ENCODE results near the gene SNAPIN. TPM values are rescaled to one million over a fixed set of nuclear protein-coding genes. Genes with fewer than 3 reads are reported as not detected.

SNAPIN gene
- total and polyA plus RNA-seq, 2 experiments from 2014 or later = 56.1 to 113 TPM

- H3K9me3 ChIP-seq (ENCODE audit: low read depth) = no peaks in the 10 kb centered on the region
- H3K27ac ChIP-seq = peak overlapping the region; percentile 49
- H3K36me3 ChIP-seq = peaks cover 68% of the 10 kb centered on the region
- H3K27me3 ChIP-seq = no peaks in the 10 kb centered on the region
- no peak for DNase-seq (ENCODE audit: low read depth in 1 of 2, low spot score in 1 of 2)
- no peaks in the 10 kb centered on the region for H3K4me1 ChIP-seq (ENCODE audit: low read depth)
- no peak overlapping the region for H3K4me3 ChIP-seq
- TF ChIP-seq CTCF (IDR thresholded peaks at IDR 0.05; ENCODE audit: low read depth, low read length) = no peak
Observed at GRCh38 chr1:153643816-153644215, 14.7 kb upstream of the SNAPIN start.

DNA sequence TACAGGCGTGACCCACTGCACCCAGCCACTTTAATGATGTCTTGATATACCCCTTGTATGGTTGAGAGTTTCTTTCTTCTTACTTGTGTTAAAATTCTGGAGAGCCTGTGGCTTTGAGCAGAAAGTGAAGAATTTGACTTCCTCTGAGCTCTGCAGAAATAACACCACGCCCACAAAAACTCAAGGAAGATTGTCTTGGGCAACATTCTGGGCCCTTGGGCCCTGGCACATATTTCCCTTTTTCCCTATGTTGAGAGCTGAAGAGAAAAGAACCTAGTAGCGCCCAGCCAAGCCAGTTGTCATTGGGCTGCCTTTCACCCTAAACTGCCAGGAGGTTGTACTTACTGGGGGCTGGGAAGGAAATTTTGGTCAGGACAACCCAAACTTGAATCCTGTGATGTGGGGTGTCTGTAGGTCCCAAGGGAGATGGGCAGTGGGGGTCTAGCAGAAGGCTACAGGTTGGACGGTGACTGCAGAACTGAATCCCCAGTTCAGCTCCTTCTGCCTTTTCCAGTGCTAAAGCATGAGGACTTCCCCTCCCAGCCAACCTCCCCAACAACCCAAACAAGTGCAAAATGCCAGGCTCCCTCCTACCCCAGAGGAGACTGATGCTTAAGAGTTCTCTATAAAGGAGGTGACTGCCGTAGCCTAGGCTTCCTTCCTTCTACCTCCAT is 11.7 kb upstream of the SNAPIN start:
- Histone ChIP-seq H3K27ac (peak overlapping the region; percentile 77), H3K4me3 (no peak overlapping the region)

DNA sequence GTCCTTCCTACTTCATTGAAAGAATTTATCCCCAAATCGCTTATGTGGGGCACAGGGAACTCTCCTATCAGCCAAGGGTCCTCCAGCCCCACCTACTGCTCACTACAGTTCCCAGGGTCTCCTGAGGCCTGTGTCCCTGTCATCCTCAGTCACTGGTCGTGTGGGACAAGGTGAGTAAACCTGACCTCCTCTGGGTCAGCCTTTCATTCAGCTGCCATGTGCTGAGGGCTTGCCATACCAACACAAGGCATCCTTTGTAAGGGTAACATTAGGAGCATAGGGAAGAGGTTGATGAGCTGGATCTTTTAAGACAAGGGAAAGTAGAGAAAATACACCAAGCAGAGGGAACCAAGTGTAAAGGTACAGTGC is 11.2 kb upstream of the SNAPIN start:
- Histone ChIP-seq H3K27ac (peak overlapping the region; percentile 77), H3K9me3 (ENCODE audit: low read depth) (no peaks in the 10 kb centered on the region), H3K36me3 (peaks cover 34% of the 10 kb centered on the region), H3K4me3 (no peak overlapping the region), H3K4me1 (ENCODE audit: low read depth) (no peaks in the 10 kb centered on the region), H3K27me3 (no peaks in the 10 kb centered on the region)
- no peak for DNase-seq (ENCODE audit: low read depth in 1 of 2, low spot score in 1 of 2)
- no peak for TF ChIP-seq CTCF (IDR thresholded peaks at IDR 0.05; ENCODE audit: low read depth, low read length)

More for the DNA sequence above, 11.7 kb upstream of the SNAPIN start:
- DNase-seq (ENCODE audit: low read depth in 1 of 2, low spot score in 1 of 2) = no peak
- TF ChIP-seq CTCF (IDR thresholded peaks at IDR 0.05; ENCODE audit: low read depth, low read length) = no peak
- no peaks in the 10 kb centered on the region for H3K27me3 ChIP-seq
- H3K36me3 ChIP-seq = peaks cover 40% of the 10 kb centered on the region
- H3K9me3 ChIP-seq (ENCODE audit: low read depth) = no peaks in the 10 kb centered on the region
- H3K4me1 ChIP-seq (ENCODE audit: low read depth) = no peaks in the 10 kb centered on the region

DNA sequence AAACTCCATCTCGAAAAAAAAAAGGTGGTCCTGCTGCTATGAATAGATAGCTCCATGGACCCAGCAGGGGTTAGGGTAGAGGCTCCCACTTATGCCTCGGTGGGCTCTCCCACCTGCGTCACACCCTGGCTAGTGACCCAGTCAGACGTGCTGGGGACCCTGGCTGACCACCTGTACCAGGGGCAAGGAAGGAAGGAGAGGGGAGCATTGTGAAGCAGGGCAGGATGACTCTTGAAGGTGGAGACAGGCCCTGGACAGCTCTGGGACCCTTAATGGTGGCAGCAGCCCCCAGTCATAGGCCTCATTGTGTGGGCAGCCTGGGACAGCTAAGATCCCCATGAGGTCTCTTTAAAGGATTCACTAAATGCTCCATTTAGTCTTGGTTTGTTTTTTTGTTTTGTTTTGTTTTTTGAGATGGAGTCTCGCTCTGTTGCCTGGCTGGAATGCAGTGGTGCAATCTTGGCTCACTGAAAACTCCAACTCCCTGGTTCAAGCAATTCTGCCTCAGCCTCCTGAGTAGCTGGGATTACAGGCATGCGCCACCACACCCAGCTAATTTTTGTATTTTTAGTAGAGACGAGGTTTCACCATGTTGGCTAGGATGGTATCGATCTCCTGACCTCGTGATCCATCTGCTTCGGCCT is 10.4 kb upstream of the SNAPIN start:
- no peak overlapping the region for H3K4me3 ChIP-seq
- no peak for DNase-seq (ENCODE audit: low read depth in 1 of 2, low spot score in 1 of 2)
- H3K27ac ChIP-seq = peak overlapping the region; percentile 77
- H3K36me3 ChIP-seq = peaks cover 27% of the 10 kb centered on the region
- no peaks in the 10 kb centered on the region for H3K27me3 ChIP-seq
- no peaks in the 10 kb centered on the region for H3K4me1 ChIP-seq (ENCODE audit: low read depth)
- H3K9me3 ChIP-seq (ENCODE audit: low read depth) = no peaks in the 10 kb centered on the region
- TF ChIP-seq CTCF (IDR thresholded peaks at IDR 0.05; ENCODE audit: low read depth, low read length) = no peak

GRCh38 chr1:153649137-153649862 is 9.2 kb upstream of the SNAPIN start:
- H3K27ac ChIP-seq = peak overlapping the region; percentile 77
- TF ChIP-seq CTCF (IDR thresholded peaks at IDR 0.05; ENCODE audit: low read depth, low read length) = no peak

More at GRCh38 chr1:153649137-153649862, 9.2 kb upstream of the SNAPIN start:
- H3K4me3 ChIP-seq = no peak overlapping the region
- peaks cover 16% of the 10 kb centered on the region for H3K36me3 ChIP-seq
- H3K9me3 ChIP-seq (ENCODE audit: low read depth) = no peaks in the 10 kb centered on the region
- H3K4me1 ChIP-seq (ENCODE audit: low read depth) = no peaks in the 10 kb centered on the region
- no peaks in the 10 kb centered on the region for H3K27me3 ChIP-seq
- DNase-seq (ENCODE audit: low read depth in 1 of 2, low spot score in 1 of 2) = no peak

All from cardiac muscle cell (in vitro differentiated cells and primary cell).